GM18507 (cell line): ENCODE results near the gene PFN1.

Experiments
- DNase-seq: peaks from one replicate; pipeline ENCODE4 v3.0.0; 2011; ENCODE audit warnings: low read depth; ENCODE audit not compliant: insufficient read length; ENCODE audit errors: extremely low spot score
- FAIRE-seq: peaks from 2 replicates; lab custom pipeline; 2011; peaks lifted over from hg19 to GRCh38; lab: Jason Lieb, UNC

PFN1 gene

GRCh38 chr17:4900231-4901107 lies 47.9 kb downstream of the PFN1 start:
- no peak for DNase-seq
- peak; percentile 24 for FAIRE-seq

GRCh38 chr17:4899341-4900230 lies 48.7 kb downstream of the PFN1 start, which contains the start of gene C17orf107:
Gene C17orf107, plus strand, starts transcription at chr17:4899536. Its CDS starts 227 bp downstream, at chr17:4899763.
- peak; percentile 67 for FAIRE-seq

GRCh38 chr17:4898927-4899326 lies 49.4 kb downstream of the PFN1 start:
- DNase-seq (no peak), FAIRE-seq (no peak)

More at GRCh38 chr17:4899341-4900230, 48.7 kb downstream of the PFN1 start, which contains the start of gene C17orf107:
- DNase-seq: peak; percentile 70

- DNase-seq: no peak
- no peak for FAIRE-seq
Measured at GRCh38 chr17:4898351-4898750, 50.0 kb downstream of the PFN1 start.

- no peak for DNase-seq
- FAIRE-seq: no peak
Measured at GRCh38 chr17:4897785-4898184, 50.5 kb downstream of the PFN1 start.

- no peak for DNase-seq
- FAIRE-seq: no peak
Measured at GRCh38 chr17:4897198-4897687, 51.1 kb downstream of the PFN1 start.

GRCh38 chr17:4896332-4897197 lies 51.8 kb downstream of the PFN1 start:
- FAIRE-seq: no peak

GRCh38 chr17:4895657-4896331 lies 52.5 kb downstream of the PFN1 start:
- DNase-seq (no peak), FAIRE-seq (no peak)

More at GRCh38 chr17:4896332-4897197, 51.8 kb downstream of the PFN1 start:
- DNase-seq: no peak
